ENCODE results near the gene PIP5K1C.
A peak's percentile ranks its signal among the peaks of the same experiment; 100 is the strongest.

Gene PIP5K1C

DNA sequence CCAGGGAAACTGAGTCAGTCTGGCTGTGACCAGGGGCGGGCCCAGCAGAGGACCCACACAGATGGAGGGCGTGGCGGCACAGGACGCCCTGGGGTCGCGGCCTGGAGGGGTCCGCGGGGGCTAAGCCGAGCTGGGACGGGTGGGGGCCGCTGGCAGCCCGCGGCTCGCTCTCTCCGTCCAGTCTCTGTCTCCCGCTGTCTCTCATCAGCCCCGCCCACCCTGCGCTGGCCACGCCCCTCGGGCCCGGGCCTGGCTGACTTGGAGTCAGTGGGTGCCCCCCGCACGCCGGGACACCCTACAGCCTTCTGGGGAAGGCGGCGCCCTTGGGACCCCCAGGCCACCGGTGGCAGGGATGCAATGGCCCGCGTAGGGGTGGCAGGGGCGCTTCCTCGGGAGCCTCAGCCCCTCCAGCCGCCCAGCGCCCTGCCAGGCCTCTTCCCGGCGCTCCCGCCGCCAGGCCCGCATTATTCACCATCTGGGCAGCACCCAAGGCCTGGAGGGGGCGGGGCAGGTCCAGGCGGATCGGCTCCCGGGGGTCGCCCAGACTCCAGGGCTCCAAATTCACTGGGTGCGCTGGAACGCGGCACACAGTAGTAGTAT is 93.5 kb downstream of the PIP5K1C start, which contains the start of gene TBXA2R:
TSS of gene TBXA2R (minus strand) at position 186 of the 600 bp plus-strand sequence. CDS start 6,241 bp downstream, outside the sequence.
- TF ChIP-seq, protein P1, sequence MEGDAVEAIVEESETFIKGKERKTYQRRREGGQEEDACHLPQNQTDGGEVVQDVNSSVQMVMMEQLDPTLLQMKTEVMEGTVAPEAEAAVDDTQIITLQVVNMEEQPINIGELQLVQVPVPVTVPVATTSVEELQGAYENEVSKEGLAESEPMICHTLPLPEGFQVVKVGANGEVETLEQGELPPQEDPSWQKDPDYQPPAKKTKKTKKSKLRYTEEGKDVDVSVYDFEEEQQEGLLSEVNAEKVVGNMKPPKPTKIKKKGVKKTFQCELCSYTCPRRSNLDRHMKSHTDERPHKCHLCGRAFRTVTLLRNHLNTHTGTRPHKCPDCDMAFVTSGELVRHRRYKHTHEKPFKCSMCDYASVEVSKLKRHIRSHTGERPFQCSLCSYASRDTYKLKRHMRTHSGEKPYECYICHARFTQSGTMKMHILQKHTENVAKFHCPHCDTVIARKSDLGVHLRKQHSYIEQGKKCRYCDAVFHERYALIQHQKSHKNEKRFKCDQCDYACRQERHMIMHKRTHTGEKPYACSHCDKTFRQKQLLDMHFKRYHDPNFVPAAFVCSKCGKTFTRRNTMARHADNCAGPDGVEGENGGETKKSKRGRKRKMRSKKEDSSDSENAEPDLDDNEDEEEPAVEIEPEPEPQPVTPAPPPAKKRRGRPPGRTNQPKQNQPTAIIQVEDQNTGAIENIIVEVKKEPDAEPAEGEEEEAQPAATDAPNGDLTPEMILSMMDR (IDR thresholded peaks at IDR 0.05; ENCODE audit: low read length, missing control alignments), result no peak
- DNase-seq (ENCODE audit: low read depth), result peak; percentile 57
- peak within 1 kb of the TSS; percentile 58 for H3K4me3 ChIP-seq (replicated peaks; ENCODE audit: low read depth, low read length)

DNA sequence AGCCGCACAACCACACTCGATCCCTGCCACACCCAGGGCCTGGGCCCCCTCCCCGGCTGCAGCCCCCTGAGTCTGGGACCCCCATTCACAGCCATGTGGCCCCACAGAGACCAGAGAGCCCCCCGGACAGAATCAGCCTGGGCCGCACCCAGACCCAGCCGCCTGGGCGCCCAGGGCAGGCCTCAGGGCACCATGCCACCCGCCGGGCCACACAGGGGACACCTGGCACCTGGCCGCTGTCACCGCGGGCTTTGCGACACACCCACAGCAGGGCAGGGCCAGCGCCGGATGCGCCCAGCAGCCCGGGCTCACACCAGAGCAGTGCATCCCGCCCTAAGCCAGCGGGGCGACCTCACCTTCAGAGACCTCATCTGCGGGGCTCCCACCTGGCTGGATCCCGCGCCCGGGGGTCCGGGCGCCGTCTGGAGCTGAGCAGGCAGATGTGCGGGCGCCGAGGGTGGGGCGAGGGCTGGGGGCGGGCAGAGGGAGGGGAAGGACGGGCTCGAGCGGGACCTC is 94.0 kb downstream of the PIP5K1C start:
- TF ChIP-seq, protein P1 (IDR thresholded peaks at IDR 0.05; ENCODE audit: low read length, missing control alignments), result no peak
- H3K4me3 ChIP-seq (replicated peaks; ENCODE audit: low read depth, low read length), result peak overlapping the region; percentile 58
- DNase-seq (ENCODE audit: low read depth), result no peak

DNA sequence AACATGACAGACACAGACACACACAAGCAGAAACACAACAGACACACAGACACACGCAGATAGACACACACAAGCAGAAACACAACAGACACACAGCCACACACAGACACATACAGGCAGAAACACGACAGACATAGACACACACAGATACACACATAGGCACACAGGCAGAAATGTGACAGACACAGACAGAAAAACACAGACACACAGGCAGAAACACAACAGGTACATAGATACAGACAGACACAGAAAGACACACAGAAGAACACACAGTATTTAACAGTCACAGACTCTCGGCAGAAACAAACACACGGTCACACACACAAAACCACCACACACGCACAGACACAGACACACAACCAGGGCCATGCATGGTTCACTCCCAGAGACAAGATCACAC is 94.5 kb downstream of the PIP5K1C start:
- H3K4me3 ChIP-seq (replicated peaks; ENCODE audit: low read depth, low read length), result peak overlapping the region; percentile 58
- TF ChIP-seq, protein P1 (IDR thresholded peaks at IDR 0.05; ENCODE audit: low read length, missing control alignments), result no peak
- no peak for DNase-seq (ENCODE audit: low read depth)

DNA sequence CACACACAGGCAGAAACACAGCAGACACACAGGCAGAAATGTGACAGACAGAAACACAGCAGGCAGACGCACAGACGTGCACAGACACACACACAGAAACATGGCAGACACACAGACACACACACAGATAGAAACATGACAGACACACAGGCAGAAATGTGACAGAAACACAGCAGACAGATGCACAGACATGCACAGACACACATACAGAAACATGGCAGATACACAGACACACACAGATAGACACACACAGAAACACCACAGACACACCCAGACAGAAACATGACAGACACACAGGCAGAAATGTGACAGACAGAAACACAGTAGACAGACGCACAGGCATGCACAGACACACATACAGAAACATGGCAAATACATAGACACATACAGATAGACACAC is 94.9 kb downstream of the PIP5K1C start:
- H3K4me3 ChIP-seq (replicated peaks; ENCODE audit: low read depth, low read length), result no peak overlapping the region
- no peak for DNase-seq (ENCODE audit: low read depth)
- TF ChIP-seq, protein P1 (IDR thresholded peaks at IDR 0.05; ENCODE audit: low read length, missing control alignments), result no peak

DNA sequence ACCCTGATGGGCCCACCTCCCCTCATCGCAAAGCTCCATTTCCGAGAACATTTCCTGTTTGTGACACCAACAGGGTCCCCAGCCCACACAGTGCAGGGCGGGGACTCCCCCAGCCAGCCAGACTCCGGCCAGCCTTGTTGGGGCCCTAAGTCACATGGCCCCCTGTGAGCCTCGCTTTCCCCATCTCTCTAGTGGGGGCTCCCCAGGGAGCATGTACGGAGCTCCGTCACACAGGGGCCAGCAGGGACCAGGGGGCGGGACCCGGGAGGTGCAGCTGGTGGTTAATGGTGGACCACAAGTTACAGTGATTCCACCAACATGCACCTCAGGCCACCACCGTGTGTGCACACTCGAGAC is 95.3 kb downstream of the PIP5K1C start:
- no peak for DNase-seq (ENCODE audit: low read depth)
- no peak overlapping the region for H3K4me3 ChIP-seq (replicated peaks; ENCODE audit: low read depth, low read length)
- TF ChIP-seq, protein P1 (IDR thresholded peaks at IDR 0.05; ENCODE audit: low read length, missing control alignments), result no peak

DNA sequence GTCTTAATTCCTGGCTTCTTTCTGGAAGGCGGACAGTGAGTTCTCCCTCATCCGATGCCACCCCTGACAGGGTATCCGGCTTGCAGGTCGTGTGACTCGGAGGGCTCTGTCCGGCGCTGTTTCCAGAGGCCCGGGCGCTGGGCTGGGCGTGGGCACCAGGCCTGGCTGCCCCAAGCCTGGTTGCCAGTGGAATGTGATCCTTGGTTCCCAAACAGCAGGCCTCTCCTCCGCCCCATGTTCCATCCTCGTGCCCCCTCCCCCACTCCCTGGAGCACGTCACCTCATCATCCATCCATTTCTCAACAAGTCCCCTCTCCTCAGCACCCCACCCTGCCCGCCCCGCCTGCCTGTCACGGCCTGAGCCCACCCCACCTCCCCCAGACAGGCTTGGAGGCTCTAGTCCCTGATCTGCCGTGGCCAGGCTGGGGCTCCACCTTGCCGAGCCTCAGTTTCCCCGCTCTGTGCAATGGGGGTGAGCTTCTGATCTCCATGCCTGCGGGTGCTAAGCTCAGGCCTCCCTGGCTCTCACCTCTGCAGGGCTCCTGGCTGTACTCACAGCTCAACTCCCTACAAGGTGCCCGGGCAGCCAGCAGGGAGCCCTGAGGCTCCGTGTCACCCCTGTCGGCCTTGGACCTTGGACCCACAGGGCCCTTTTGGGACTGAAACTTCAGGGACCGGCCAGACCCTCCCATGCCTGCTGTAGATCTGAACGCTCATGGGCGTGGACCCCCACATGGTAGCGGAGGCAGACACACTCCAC is 95.9 kb downstream of the PIP5K1C start:
- H3K4me3 ChIP-seq (replicated peaks; ENCODE audit: low read depth, low read length), result no peak overlapping the region
- TF ChIP-seq, protein P1 (IDR thresholded peaks at IDR 0.05; ENCODE audit: low read length, missing control alignments), result no peak
- DNase-seq (ENCODE audit: low read depth), result no peak
